Measurements from ENCODE around the gene CAPN1.

DNA sequence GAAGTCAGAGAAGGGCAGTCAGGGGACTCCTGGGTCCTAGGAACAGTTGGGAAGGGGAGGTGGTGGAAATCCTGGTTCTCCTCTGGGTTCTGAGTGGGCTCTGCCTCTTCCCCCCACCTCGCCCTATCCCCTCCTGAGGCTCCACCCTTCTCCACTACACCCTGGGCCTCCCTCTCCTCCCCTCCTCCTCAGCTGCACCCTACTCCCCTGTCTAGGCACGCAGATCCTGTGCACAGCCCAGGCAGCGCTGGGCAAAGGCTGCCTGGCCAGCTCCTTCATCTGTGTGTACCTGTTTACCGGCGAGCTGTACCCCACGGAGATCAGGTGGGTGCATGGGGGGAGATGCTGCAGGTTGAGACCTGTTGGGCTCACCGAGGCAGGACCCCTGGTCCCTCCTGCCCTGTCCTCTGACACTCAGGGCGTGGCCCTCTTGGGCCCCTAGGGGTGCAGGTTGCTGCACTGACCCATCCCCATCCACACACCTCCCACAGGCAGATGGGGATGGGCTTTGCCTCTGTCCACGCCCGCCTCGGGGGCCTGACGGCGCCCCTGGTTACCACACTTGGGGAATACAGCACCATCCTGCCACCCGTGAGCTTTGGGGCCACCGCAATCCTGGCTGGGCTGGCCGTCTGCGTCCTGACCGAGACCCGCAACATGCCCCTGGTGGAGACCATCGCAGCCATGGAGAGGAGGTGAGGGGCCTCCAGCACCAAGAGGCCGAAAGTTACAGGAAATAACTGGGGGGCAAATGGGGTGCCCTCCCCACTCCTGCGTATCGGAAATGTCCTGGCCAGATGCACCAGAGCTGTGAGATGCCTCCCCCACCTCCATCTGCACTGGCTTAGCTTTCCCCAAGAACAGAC lies 54.7 kb downstream of the CAPN1 start:
- TF ChIP-seq, protein P1, sequence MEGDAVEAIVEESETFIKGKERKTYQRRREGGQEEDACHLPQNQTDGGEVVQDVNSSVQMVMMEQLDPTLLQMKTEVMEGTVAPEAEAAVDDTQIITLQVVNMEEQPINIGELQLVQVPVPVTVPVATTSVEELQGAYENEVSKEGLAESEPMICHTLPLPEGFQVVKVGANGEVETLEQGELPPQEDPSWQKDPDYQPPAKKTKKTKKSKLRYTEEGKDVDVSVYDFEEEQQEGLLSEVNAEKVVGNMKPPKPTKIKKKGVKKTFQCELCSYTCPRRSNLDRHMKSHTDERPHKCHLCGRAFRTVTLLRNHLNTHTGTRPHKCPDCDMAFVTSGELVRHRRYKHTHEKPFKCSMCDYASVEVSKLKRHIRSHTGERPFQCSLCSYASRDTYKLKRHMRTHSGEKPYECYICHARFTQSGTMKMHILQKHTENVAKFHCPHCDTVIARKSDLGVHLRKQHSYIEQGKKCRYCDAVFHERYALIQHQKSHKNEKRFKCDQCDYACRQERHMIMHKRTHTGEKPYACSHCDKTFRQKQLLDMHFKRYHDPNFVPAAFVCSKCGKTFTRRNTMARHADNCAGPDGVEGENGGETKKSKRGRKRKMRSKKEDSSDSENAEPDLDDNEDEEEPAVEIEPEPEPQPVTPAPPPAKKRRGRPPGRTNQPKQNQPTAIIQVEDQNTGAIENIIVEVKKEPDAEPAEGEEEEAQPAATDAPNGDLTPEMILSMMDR (conservative IDR thresholded peaks at IDR 0.05; ENCODE audit: low read length): no peak
- no peak for TF ChIP-seq EZH2phosphoT487 (IDR thresholded peaks at IDR 0.05; ENCODE audit: borderline replicate concordance, low read depth, low read length)
